Fibroblast of mammary gland (primary cell): Measurements from ENCODE around the gene GMDS.

ENCODE experiments used
- DNase-seq: peaks from one replicate; pipeline ENCODE4 v3.0.0-alpha.2; 2010; ENCODE audit warnings: low read depth
- H3K4me3 ChIP-seq: 2 replicates; pipeline ENCODE4 v1.5.1; 2011; ENCODE audit warnings: low read depth, mild to moderate bottlenecking, low read length, moderate library complexity; ENCODE audit not compliant: control insufficient read depth
- CTCF ChIP-seq: conservative IDR thresholded peaks from 2 replicates; pipeline ENCODE4 v1.5.1; 2011; ENCODE audit warnings: low read depth, low read length, inconsistent platforms; ENCODE audit not compliant: control insufficient read depth, insufficient read depth

GMDS gene

GRCh38 chr6:1622220-1622850, 623.1 kb downstream of the GMDS start:
- DNase-seq = no peak
- no peak for TF ChIP-seq CTCF
- H3K4me3 ChIP-seq = no peak overlapping the region

- no peak for TF ChIP-seq CTCF
- H3K4me3 ChIP-seq = no peak overlapping the region
- DNase-seq = no peak
Measured at GRCh38 chr6:1621070-1621701, 624.2 kb downstream of the GMDS start.

GRCh38 chr6:1620504-1621069, 624.8 kb downstream of the GMDS start:
- no peak for TF ChIP-seq CTCF
- H3K4me3 ChIP-seq = no peak overlapping the region
- no peak for DNase-seq

GRCh38 chr6:1619673-1620503, 625.5 kb downstream of the GMDS start:
- no peak overlapping the region for H3K4me3 ChIP-seq

GRCh38 chr6:1619098-1619672, 626.2 kb downstream of the GMDS start:
- no peak overlapping the region for H3K4me3 ChIP-seq
- DNase-seq = no peak
- no peak for TF ChIP-seq CTCF

More at GRCh38 chr6:1619673-1620503, 625.5 kb downstream of the GMDS start:
- no peak for DNase-seq
- no peak for TF ChIP-seq CTCF

- no peak overlapping the region for H3K4me3 ChIP-seq
- no peak for DNase-seq
- no peak for TF ChIP-seq CTCF
Measured at GRCh38 chr6:1618311-1619097, 626.9 kb downstream of the GMDS start.
